GM12878 (cell line): ENCODE data around the gene FBLIM1. TPM values are rescaled to one million over a fixed set of nuclear protein-coding genes. Genes with fewer than 3 reads are reported as not detected.

Experiments
- FOS ChIP-seq: IDR thresholded peaks from 3 replicates; pipeline ENCODE4 v1.6.1; 2011; ENCODE audit warnings: borderline replicate concordance; ENCODE audit not compliant: insufficient read length; ENCODE audit errors: extremely low read depth
- IKZF2 ChIP-seq, 2 experiments: fragments of 450-650 bp; IDR thresholded peaks; 2 replicates each; pipeline ENCODE4 v1.6.1; 2017; ENCODE audit warnings: mild to moderate bottlenecking in 2 of 2, moderate library complexity in 2 of 2
- NFYB ChIP-seq: IDR thresholded peaks from 2 replicates; pipeline ENCODE4 v1.6.1; 2011; ENCODE audit warnings: low read depth, mild to moderate bottlenecking, low read length, improper control_type of control experiment, moderate library complexity; ENCODE audit not compliant: insufficient read depth
- PML ChIP-seq: IDR thresholded peaks from 2 replicates; pipeline ENCODE4 v1.6.1; 2012; ENCODE audit warnings: low read length, inconsistent platforms
- TAF1 ChIP-seq: IDR thresholded peaks from 2 replicates; pipeline ENCODE4 v1.6.1; 2011; ENCODE audit warnings: mild to moderate bottlenecking, low read depth, low read length, borderline replicate concordance
- polyA plus RNA-seq, 11 experiments: library from polyadenylated mRNA; depleted of rRNA in 4 of 11; unstranded in 6 of 11; stranded (reverse) in 5 of 11; fragments of >200 nt; fragmentation: Nextera tagmentation in 4 of 11; fragmentation: Illumina TruSeq in 1 of 11; extraction: Ambion mirVana in 4 of 11; extraction: Trizol in 1 of 11; gene quantifications; 1 replicate in 1 of 11; 2 replicates in 10 of 11; pipeline versions ENCODE4 v1.2.1 to v1.2.3, GENCODE V29; 2011 to 2016; ENCODE audit warnings: inconsistent platforms in 2 of 11, missing spikeins in 2 of 11, low read depth in 1 of 11
- total RNA-seq, 4 experiments: library from RNA; depleted of rRNA in 3 of 4; stranded (reverse); fragments of >200 nt in 3 of 4; fragmentation: Illumina TruSeq in 1 of 4; extraction: Trizol in 1 of 4; gene quantifications; 2 replicates each; pipeline versions ENCODE4 v1.2.1 to v1.2.3, GENCODE V29; 2013 to 2021
- TF ChIP-seq, protein P1 (sequence below): fragments of 450-650 bp; IDR thresholded peaks from 2 replicates; pipeline ENCODE4 v1.6.1; 2017; ENCODE audit warnings: mild to moderate bottlenecking, moderate library complexity

Gene FBLIM1
- total and polyA plus RNA-seq, 10 of the 15 experiments (the other 5 are each of a cell fraction or from before 2014, with no cell fraction given), result 0.03 to 0.13 TPM; not detected in 8

- TF ChIP-seq, protein P1, sequence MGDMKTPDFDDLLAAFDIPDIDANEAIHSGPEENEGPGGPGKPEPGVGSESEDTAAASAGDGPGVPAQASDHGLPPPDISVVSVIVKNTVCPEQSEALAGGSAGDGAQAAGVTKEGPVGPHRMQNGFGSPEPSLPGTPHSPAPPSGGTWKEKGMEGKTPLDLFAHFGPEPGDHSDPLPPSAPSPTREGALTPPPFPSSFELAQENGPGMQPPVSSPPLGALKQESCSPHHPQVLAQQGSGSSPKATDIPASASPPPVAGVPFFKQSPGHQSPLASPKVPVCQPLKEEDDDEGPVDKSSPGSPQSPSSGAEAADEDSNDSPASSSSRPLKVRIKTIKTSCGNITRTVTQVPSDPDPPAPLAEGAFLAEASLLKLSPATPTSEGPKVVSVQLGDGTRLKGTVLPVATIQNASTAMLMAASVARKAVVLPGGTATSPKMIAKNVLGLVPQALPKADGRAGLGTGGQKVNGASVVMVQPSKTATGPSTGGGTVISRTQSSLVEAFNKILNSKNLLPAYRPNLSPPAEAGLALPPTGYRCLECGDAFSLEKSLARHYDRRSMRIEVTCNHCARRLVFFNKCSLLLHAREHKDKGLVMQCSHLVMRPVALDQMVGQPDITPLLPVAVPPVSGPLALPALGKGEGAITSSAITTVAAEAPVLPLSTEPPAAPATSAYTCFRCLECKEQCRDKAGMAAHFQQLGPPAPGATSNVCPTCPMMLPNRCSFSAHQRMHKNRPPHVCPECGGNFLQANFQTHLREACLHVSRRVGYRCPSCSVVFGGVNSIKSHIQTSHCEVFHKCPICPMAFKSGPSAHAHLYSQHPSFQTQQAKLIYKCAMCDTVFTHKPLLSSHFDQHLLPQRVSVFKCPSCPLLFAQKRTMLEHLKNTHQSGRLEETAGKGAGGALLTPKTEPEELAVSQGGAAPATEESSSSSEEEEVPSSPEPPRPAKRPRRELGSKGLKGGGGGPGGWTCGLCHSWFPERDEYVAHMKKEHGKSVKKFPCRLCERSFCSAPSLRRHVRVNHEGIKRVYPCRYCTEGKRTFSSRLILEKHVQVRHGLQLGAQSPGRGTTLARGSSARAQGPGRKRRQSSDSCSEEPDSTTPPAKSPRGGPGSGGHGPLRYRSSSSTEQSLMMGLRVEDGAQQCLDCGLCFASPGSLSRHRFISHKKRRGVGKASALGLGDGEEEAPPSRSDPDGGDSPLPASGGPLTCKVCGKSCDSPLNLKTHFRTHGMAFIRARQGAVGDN, result no peak
- no peak for TF ChIP-seq NFYB
- TF ChIP-seq PML, result no peak
- TF ChIP-seq TAF1, result no peak
- TF ChIP-seq IKZF2 (IDR thresholded peaks at IDR 0.05), result no peak
- TF ChIP-seq FOS, result no peak
These were observed 21.0 kb upstream of the FBLIM1 start (continued) for GRCh38 chr1:15737324-15738319.
